HL-60 (cell line): ENCODE measurements around the gene DCTD.

ENCODE experiments used
- DNase-seq, 2 experiments: peaks; one replicate each; pipeline ENCODE4 v3.0.0-alpha.2; 2010 to 2020; ENCODE audit warnings: low read depth in 1 of 2, low spot score in 1 of 2
- H3K27ac ChIP-seq: fragments of 250-450 bp; sonication (Bioruptor Pico); replicated peaks from 2 replicates; pipeline ENCODE4 v1.5.1; 2020; ENCODE audit warnings: mild to moderate bottlenecking, moderate library complexity
- H3K27me3 ChIP-seq: fragments of 250-450 bp; sonication (Bioruptor Pico); 2 replicates; pipeline ENCODE4 v1.5.1; 2021; ENCODE audit warnings: mild to moderate bottlenecking, moderate library complexity; ENCODE audit not compliant: insufficient read depth, poor library complexity, severe bottlenecking
- H3K4me3 ChIP-seq: replicated peaks from 2 replicates; pipeline ENCODE4 v1.5.1; 2011; ENCODE audit warnings: mild to moderate bottlenecking, control low read depth, low read length; ENCODE audit not compliant: insufficient read depth
- GABPA ChIP-seq: IDR thresholded peaks from 2 replicates; pipeline ENCODE4 v1.6.1; 2012; ENCODE audit warnings: low read depth
- POLR2AphosphoS5 ChIP-seq: IDR thresholded peaks from 2 replicates; pipeline ENCODE4 v1.6.1; 2012; ENCODE audit warnings: low read depth
- SPI1 ChIP-seq: IDR thresholded peaks from 2 replicates; pipeline ENCODE4 v1.6.1; 2012; ENCODE audit warnings: low read depth, mild to moderate bottlenecking, borderline replicate concordance
- TF ChIP-seq, protein P1 (sequence below): IDR thresholded peaks from 2 replicates; pipeline ENCODE4 v1.6.1; 2012; ENCODE audit warnings: low read depth; ENCODE audit not compliant: insufficient replicate concordance
- TF ChIP-seq, protein P2 (sequence below): IDR thresholded peaks from one replicate; pipeline ENCODE4 v1.5.1; 2011; ENCODE audit warnings: low read length, control low read depth, inconsistent platforms; ENCODE audit not compliant: insufficient read depth

Gene DCTD

DNA sequence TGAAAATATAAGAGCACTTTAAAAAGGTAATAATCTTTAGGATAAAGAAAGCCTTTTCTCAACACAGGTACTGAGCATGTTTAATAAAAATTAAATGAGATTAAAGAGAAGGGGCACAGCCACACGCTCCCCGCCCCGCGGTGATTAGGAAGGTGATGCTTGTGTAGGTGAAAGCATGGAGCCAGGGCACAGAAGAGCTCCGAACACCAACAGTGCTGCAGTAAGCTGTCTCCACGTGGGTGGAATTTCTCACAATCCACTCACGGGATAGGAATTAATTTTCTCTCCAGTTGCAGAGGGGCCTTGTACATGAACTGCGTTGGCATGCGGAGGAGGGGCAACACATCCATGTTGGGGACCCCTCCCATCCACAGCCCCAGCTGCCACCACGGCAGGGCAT is 27.0 kb downstream of the DCTD start:
- H3K27me3 ChIP-seq: no peaks in the 10 kb centered on the region
- H3K27ac ChIP-seq: no peak overlapping the region
- no peak overlapping the region for H3K4me3 ChIP-seq
- TF ChIP-seq SPI1 (no peak), POLR2AphosphoS5 (no peak), GABPA (no peak)
- TF ChIP-seq, protein P1, sequence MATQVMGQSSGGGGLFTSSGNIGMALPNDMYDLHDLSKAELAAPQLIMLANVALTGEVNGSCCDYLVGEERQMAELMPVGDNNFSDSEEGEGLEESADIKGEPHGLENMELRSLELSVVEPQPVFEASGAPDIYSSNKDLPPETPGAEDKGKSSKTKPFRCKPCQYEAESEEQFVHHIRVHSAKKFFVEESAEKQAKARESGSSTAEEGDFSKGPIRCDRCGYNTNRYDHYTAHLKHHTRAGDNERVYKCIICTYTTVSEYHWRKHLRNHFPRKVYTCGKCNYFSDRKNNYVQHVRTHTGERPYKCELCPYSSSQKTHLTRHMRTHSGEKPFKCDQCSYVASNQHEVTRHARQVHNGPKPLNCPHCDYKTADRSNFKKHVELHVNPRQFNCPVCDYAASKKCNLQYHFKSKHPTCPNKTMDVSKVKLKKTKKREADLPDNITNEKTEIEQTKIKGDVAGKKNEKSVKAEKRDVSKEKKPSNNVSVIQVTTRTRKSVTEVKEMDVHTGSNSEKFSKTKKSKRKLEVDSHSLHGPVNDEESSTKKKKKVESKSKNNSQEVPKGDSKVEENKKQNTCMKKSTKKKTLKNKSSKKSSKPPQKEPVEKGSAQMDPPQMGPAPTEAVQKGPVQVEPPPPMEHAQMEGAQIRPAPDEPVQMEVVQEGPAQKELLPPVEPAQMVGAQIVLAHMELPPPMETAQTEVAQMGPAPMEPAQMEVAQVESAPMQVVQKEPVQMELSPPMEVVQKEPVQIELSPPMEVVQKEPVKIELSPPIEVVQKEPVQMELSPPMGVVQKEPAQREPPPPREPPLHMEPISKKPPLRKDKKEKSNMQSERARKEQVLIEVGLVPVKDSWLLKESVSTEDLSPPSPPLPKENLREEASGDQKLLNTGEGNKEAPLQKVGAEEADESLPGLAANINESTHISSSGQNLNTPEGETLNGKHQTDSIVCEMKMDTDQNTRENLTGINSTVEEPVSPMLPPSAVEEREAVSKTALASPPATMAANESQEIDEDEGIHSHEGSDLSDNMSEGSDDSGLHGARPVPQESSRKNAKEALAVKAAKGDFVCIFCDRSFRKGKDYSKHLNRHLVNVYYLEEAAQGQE: no peak
- TF ChIP-seq, protein P2, sequence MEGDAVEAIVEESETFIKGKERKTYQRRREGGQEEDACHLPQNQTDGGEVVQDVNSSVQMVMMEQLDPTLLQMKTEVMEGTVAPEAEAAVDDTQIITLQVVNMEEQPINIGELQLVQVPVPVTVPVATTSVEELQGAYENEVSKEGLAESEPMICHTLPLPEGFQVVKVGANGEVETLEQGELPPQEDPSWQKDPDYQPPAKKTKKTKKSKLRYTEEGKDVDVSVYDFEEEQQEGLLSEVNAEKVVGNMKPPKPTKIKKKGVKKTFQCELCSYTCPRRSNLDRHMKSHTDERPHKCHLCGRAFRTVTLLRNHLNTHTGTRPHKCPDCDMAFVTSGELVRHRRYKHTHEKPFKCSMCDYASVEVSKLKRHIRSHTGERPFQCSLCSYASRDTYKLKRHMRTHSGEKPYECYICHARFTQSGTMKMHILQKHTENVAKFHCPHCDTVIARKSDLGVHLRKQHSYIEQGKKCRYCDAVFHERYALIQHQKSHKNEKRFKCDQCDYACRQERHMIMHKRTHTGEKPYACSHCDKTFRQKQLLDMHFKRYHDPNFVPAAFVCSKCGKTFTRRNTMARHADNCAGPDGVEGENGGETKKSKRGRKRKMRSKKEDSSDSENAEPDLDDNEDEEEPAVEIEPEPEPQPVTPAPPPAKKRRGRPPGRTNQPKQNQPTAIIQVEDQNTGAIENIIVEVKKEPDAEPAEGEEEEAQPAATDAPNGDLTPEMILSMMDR: no peak
- no peak for DNase-seq

- H3K4me3 ChIP-seq: no peak overlapping the region
- TF ChIP-seq, protein P1: no peak
- TF ChIP-seq POLR2AphosphoS5 (no peak), SPI1 (no peak), GABPA (no peak)
- TF ChIP-seq, protein P2: no peak
- H3K27ac ChIP-seq: no peak overlapping the region
- no peaks in the 10 kb centered on the region for H3K27me3 ChIP-seq
- DNase-seq: no peak
These were observed 28.3 kb downstream of the DCTD start for GRCh38 chr4:182888891-182889290.

DNA sequence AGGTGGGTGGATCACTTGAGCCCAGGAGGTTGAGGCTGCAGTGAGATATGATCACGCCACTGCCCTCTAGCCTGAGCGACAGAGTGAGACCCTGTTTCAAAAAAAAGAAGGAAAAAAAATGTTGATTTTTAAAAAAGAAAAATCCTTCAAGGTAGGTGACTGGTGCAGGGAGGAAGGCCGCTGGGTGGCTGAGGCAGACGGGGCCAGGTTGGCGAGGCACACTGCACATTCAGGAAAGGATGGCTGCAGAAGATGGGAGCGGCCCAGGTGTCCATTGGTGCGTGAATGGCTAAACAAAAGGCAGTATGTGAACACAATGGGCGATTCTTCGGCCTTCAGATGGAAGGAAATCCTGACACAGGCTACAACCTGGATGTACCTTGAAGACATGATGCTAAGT is 30.4 kb downstream of the DCTD start:
- Histone ChIP-seq H3K4me3 (no peak overlapping the region), H3K27ac (no peak overlapping the region), H3K27me3 (no peaks in the 10 kb centered on the region)
- DNase-seq: no peak
- no peak for TF ChIP-seq GABPA
- TF ChIP-seq SPI1: no peak
- TF ChIP-seq, protein P2: no peak
- TF ChIP-seq, protein P1: no peak
- no peak for TF ChIP-seq POLR2AphosphoS5
